Stimulated activated naive B cell treated with anti-CD40 and anti-IgM and Interleukin-4, amounts not matched to agents 10 μg/mL and 1 μg/mL and 100 μg/mL, for 72 hours (primary cell): Measurements from ENCODE around the gene PTK6.
"Not testable (repeated sequence)": the region's sequence is repeated elsewhere in the genome, so short reads cannot be mapped to it uniquely, and the experiment has no call there.

ENCODE experiments used
- ATAC-seq, 2 donors: fragments of 150-1000 bp; cut with Tn5 transposase; replicated peaks; 2 replicates each; pipeline ENCODE4 v1.10.0; 2021; ENCODE audit warnings: moderate library complexity in 1 of 2
- DNase-seq: peaks from one replicate; pipeline ENCODE4 v3.0.0; 2021
- H3K27ac Mint-ChIP-seq: one replicate; pipeline ENCODE4 v1.8.0; 2022; ENCODE audit warnings: mild to moderate bottlenecking, mixed read lengths
- H3K27me3 Mint-ChIP-seq, 2 donors: one replicate each; pipeline ENCODE4 v1.8.0; 2022; ENCODE audit warnings: mixed read lengths in 2 of 2
- H3K36me3 Mint-ChIP-seq, 2 donors: one replicate each; pipeline ENCODE4 v1.8.0; 2022; ENCODE audit warnings: mixed read lengths in 2 of 2, mild to moderate bottlenecking in 1 of 2
- H3K4me1 Mint-ChIP-seq, 2 donors: one replicate each; pipeline ENCODE4 v1.8.0; 2022; ENCODE audit warnings: mixed read lengths in 2 of 2, mild to moderate bottlenecking in 1 of 2
- H3K4me3 Mint-ChIP-seq, 2 donors: one replicate each; pipeline ENCODE4 v1.8.0; 2022; ENCODE audit warnings: mild to moderate bottlenecking in 2 of 2, mixed read lengths in 2 of 2, moderate library complexity in 1 of 2
- H3K9me3 Mint-ChIP-seq, 2 donors: one replicate each; pipeline ENCODE4 v1.8.0; 2022; ENCODE audit warnings: mixed read lengths in 2 of 2, mild to moderate bottlenecking in 1 of 2

The PTK6 gene

GRCh38 chr20:63565021-63565698 is 28.0 kb upstream of the PTK6 start:
- H3K9me3 Mint-ChIP-seq, result no peaks in the 10 kb centered on the region
- DNase-seq, result no peak
- peaks cover 30 to 36% of the 10 kb centered on the region in 2 donors for H3K4me1 Mint-ChIP-seq
- no peak for ATAC-seq
- no peak overlapping the region for H3K4me3 Mint-ChIP-seq
- no peak overlapping the region for H3K27ac Mint-ChIP-seq
- peaks cover 31 to 34% of the 10 kb centered on the region in 2 donors for H3K36me3 Mint-ChIP-seq
- H3K27me3 Mint-ChIP-seq, result no peaks in the 10 kb centered on the region

- H3K36me3 Mint-ChIP-seq, result peaks cover 34 to 37% of the 10 kb centered on the region in 2 donors
- no peaks in the 10 kb centered on the region for H3K9me3 Mint-ChIP-seq
- DNase-seq, result no peak
- peaks cover 25 to 29% of the 10 kb centered on the region in 2 donors for H3K4me1 Mint-ChIP-seq
- H3K27me3 Mint-ChIP-seq, result no peaks in the 10 kb centered on the region
- no peak for ATAC-seq
- H3K4me3 Mint-ChIP-seq, result no peak overlapping the region
- no peak overlapping the region for H3K27ac Mint-ChIP-seq
Measured at GRCh38 chr20:63564036-63564810, 27.0 kb upstream of the PTK6 start.

- Mint-ChIP-seq H3K36me3 (peaks cover 40 to 44% of the 10 kb centered on the region in 2 donors), H3K4me1 (peaks cover 21% of the 10 kb centered on the region in 2 donors), H3K27me3 (no peaks in the 10 kb centered on the region), H3K27ac (no peak overlapping the region), H3K4me3 (no peak overlapping the region), H3K9me3 (peaks cover 0 to 1% of the 10 kb centered on the region in 2 donors)
- ATAC-seq (no peak), DNase-seq (no peak)
Measured at GRCh38 chr20:63563225-63563935, 26.2 kb upstream of the PTK6 start.

GRCh38 chr20:63562461-63563224 is 25.5 kb upstream of the PTK6 start:
- DNase-seq, result no peak
- ATAC-seq, result no peak
- Mint-ChIP-seq H3K9me3 (peaks cover 0 to 1% of the 10 kb centered on the region in 2 donors), H3K36me3 (peaks cover 40 to 44% of the 10 kb centered on the region in 2 donors), H3K4me3 (no peak overlapping the region), H3K27me3 (no peaks in the 10 kb centered on the region), H3K27ac (no peak overlapping the region), H3K4me1 (peaks cover 13% of the 10 kb centered on the region in 2 donors)

GRCh38 chr20:63561624-63562396 is 24.6 kb upstream of the PTK6 start:
- no peak for DNase-seq
- Mint-ChIP-seq H3K27ac (no peak overlapping the region), H3K4me3 (no peak overlapping the region), H3K36me3 (peaks cover 36 to 43% of the 10 kb centered on the region in 2 donors), H3K4me1 (peaks cover 5 to 10% of the 10 kb centered on the region in 2 donors), H3K27me3 (no peaks in the 10 kb centered on the region), H3K9me3 (peaks cover 0 to 1% of the 10 kb centered on the region in 2 donors)
- ATAC-seq, result no peak

DNA sequence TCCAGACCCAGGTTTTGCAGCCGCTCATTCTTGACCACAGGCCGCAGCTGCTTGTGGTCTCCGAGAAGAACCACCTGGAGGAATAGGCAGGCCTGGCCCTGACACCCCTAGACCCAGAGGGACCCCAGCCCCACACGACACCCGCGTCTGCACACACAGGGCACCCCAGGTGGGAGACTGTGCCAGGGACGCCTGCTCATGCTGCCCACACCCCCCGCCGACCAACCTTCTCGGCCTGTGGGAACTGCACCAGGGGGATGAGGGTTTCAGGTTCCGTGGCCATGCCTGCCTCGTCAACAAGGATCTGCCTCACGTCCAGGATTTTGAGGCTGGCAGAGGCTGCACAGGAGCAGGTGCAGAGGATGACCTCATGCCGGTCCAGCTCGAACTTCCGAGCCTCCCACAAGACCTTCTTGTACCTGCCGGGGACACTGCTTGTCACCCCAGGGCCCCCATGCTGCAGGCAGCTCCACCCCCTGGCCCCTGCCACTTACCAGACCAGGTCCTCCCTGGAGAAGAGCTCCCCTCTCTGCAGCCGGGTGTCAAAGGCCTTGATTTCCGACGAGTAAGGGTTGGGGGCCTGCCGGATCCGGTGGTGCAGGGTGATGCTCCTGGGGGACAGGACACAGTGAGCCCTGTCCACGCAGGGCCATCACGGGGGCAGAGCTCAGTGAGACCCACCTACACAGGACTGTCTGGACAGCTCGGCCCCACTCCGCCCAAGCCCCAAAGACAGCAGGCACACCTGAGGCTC is 23.9 kb upstream of the PTK6 start:
- DNase-seq (no peak), ATAC-seq (no peak)
- no peaks in the 10 kb centered on the region for H3K27me3 Mint-ChIP-seq
- peaks cover 0 to 1% of the 10 kb centered on the region in 2 donors for H3K9me3 Mint-ChIP-seq
- H3K27ac Mint-ChIP-seq, result no peak overlapping the region
- H3K36me3 Mint-ChIP-seq, result peaks cover 35 to 42% of the 10 kb centered on the region in 2 donors
- no peak overlapping the region for H3K4me3 Mint-ChIP-seq
- H3K4me1 Mint-ChIP-seq, result peaks cover 8 to 10% of the 10 kb centered on the region in 2 donors

DNA sequence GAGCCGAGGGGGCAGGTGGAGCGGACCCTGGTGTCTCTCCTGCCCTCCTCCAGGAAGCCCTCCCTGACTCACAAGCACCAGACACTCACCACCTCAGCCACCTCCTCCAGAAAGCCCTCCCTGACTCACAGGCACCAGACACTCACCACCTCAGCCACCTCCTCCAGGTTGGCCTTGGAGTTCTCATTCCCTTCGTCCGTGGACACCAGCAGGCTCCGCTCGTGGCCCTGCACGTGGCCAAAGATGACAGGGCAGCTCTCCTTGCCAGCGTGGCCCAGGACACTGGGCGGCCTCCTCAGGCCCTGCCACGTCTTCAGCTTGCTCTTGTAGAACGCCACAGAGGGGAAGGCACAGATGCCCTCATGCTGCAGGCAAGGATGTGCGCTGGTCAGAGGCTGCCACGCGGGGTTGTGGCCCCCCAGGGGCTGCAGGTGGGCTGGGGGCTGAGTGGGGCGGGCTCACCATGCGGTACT is 23.2 kb upstream of the PTK6 start:
- no peak for DNase-seq
- Mint-ChIP-seq H3K27me3 (no peaks in the 10 kb centered on the region), H3K4me3 (no peak overlapping the region), H3K9me3 (peaks cover 0 to 1% of the 10 kb centered on the region in 2 donors), H3K27ac (no peak overlapping the region), H3K4me1 (peaks cover 8 to 14% of the 10 kb centered on the region in 2 donors), H3K36me3 (peaks cover 29 to 36% of the 10 kb centered on the region in 2 donors)
- ATAC-seq, result no peak

- H3K4me3 Mint-ChIP-seq, DNase-seq, H3K9me3 Mint-ChIP-seq, ATAC-seq, H3K27me3 Mint-ChIP-seq, H3K27ac Mint-ChIP-seq: not testable (repeated sequence)
- Mint-ChIP-seq H3K36me3 (peaks cover 29 to 34% of the 10 kb centered on the region in 2 donors), H3K4me1 (peaks cover 13 to 18% of the 10 kb centered on the region in 2 donors)
Measured at GRCh38 chr20:63559485-63560332, 22.5 kb upstream of the PTK6 start.

- H3K4me3 Mint-ChIP-seq, result no peak overlapping the region
- H3K36me3 Mint-ChIP-seq, result peaks cover 25 to 31% of the 10 kb centered on the region in 2 donors
- no peak overlapping the region for H3K27ac Mint-ChIP-seq
- DNase-seq, result no peak
- ATAC-seq, result no peak
- H3K4me1 Mint-ChIP-seq, result peaks cover 17 to 24% of the 10 kb centered on the region in 2 donors
- H3K27me3 Mint-ChIP-seq, result no peaks in the 10 kb centered on the region
- H3K9me3 Mint-ChIP-seq, result peaks cover 0 to 1% of the 10 kb centered on the region in 2 donors
Measured at GRCh38 chr20:63558804-63559484, 21.8 kb upstream of the PTK6 start.

DNA sequence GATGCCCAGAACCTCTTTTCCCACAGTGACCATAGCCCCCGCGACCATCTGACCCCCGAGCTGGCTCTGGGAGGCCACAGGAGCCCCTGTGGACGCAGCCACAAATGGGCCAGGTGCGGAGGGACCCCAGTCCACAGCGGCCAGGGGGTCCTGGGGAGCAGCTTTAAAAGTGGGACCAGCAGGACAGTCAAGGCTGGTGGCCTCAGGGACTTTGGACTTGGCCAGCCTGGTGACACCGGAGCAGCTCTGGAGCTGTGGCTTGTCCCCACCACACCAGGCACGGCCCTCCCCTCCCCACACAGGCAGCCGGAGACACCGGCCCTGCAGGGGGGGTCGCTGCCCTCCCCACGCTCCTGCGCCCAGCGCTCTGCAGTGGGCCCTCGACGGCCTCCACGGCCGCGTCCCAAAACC is 20.3 kb upstream of the PTK6 start:
- Mint-ChIP-seq H3K4me1 (peaks cover 21 to 37% of the 10 kb centered on the region in 2 donors), H3K4me3 (no peak overlapping the region), H3K36me3 (peaks cover 24 to 30% of the 10 kb centered on the region in 2 donors), H3K27me3 (no peaks in the 10 kb centered on the region), H3K9me3 (peaks cover 0 to 1% of the 10 kb centered on the region in 2 donors), H3K27ac (no peak overlapping the region)
- DNase-seq, result no peak
- no peak for ATAC-seq

DNA sequence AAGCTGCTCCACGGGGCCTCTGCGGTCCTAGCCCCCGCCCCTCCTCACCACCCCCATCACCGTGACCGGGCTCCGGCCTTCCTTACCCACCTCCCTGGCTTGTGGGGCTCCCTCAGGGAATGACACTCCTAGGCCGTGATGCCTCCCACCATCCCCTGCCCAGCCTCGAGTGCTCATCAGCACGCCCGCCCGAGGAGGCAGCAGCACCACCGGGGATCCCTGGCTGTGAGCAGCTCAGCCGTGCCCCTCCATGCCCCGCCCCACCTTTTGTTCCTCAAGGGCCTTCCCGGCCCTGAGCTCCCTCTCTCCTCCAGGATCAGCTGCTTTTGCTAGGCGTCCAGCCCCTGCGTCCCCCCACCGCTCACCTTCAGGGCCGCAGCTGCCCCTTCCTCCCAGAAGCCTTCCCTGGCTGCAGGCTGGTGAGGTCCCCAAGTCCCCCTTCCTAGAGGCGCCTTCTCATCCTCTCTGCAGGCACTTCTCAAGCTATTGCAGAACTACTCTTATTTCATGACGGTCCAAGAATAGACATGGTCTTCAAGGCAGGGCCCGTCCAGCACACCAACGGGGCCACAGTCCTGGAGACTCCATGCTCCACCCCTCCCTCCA is 19.8 kb upstream of the PTK6 start:
- peaks cover 0 to 1% of the 10 kb centered on the region in 2 donors for H3K9me3 Mint-ChIP-seq
- peaks cover 24 to 30% of the 10 kb centered on the region in 2 donors for H3K36me3 Mint-ChIP-seq
- no peaks in the 10 kb centered on the region for H3K27me3 Mint-ChIP-seq
- ATAC-seq, result no peak
- H3K27ac Mint-ChIP-seq, result no peak overlapping the region
- no peak for DNase-seq
- H3K4me1 Mint-ChIP-seq, result peaks cover 22 to 42% of the 10 kb centered on the region in 2 donors
- no peak overlapping the region for H3K4me3 Mint-ChIP-seq
